Measurements from ENCODE around the gene LRWD1.
"Not testable (repeated sequence)": the region's sequence is repeated elsewhere in the genome, so short reads cannot be mapped to it uniquely, and the experiment has no call there.

LRWD1 gene

DNA sequence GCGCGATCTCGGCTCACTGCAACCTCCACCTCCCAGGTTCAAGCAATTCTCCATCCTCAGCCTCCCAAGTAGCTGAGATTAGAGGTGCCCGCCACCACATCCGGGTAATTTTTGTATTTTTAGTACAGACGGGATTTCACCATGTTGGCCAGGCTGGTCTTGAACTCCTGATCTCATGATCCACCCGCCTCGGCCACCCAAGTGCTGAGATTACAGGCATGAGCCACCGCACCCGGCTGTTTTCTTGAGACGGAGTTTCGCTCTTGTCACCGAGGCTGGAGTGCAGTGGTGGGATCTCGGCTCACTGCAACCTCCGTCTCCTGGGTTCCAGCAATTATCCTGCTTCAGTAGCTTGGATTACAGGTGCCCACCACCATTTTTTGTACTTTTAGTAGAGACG is 33.5 kb downstream of the LRWD1 start:
- not testable (repeated sequence) for DNase-seq

DNA sequence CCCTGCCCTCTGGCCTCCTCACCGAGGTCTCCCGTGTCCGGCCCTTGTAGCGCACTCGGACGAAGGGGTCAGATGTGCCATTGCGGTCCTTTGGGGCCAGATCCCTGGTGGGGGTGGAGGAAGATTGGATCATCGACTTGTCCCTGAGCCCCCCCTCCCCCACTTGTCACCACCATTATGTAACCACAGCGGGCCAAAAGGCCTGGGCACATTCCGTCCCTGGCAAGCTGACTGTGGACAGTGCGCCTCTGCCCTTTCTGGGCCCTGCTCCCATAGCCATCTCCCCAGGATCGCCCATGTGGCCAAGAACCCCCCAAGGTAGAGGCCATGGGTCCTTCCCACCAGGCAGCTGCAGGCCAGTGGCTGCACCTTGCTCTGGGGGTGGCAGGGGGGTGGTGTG is 38.4 kb downstream of the LRWD1 start:
- DNase-seq: not testable (repeated sequence)

DNA sequence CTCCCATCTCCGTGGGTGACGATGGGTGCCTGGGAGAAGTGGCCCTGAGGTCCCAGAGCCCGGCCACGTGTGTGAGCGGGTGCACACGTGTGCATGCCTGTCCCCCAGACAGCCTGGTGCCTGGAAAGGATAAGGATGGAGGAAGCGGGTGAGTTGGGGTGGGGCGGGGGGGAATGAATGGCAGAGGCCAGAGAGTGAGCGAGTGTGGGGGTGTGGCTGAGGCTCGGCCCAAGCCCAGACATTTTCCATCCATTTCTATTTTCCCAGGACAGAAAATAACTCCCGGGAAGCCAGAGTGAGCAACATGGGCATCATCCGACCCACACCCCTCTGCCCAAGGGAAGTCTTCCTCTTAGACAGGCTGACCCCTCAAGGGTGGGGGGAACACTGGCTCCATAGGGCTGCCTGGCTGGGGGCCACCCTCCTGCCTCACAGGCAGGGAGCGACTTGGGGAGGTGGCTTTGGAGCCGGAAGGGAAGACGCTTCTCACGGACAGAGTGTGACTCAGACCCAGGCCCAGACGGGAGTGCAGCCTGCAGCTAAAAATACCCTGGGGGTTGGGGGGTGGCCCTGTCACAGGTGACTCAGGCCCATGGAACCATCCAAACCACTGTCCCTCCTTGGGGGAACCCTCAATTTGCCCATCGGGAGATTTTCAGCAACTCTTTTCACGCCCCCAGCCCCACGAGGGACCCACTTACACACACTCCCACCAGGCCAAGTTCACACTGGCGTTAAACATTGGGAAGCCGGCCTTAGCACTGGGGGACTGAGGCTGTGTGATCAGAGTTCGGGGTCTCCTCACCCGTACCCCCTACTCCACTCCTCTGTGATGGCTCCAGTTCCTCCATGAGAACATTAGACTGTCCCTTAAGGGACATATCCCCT is 40.8 kb downstream of the LRWD1 start:
- not testable (repeated sequence) for DNase-seq

DNA sequence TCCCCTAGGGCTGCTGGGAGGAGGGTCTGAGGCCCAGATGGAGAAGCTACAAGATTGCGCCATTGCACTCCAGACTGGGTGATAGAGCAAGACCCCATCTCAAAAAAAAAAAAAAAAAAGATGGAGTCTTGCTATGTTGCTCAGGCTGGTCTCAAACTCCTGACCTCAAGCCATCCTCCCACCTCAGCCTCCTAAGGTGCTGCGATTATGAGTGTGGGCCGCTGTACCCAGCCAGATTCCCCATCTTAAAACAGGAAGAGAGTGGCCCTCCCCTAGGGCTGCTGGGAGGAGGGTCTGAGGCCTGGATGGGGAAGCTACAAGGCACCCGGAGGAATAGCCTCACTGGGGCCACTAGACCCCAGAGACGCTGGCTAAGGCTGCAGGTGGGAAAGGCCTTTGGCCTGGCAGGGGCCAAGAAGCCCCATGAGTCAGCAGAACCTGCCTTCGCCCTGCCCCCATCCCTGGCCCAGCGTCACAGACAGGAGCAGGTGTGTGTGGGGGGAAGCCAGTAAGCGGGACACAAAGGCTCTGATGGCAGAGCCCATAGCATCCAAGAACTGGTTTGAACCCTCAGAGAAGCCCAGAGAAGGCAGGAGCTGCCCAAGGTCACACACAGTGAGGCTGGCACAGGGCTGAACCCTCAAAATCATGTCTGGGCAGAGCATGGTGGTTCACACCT is 42.8 kb downstream of the LRWD1 start:
- not testable (repeated sequence) for DNase-seq

DNA sequence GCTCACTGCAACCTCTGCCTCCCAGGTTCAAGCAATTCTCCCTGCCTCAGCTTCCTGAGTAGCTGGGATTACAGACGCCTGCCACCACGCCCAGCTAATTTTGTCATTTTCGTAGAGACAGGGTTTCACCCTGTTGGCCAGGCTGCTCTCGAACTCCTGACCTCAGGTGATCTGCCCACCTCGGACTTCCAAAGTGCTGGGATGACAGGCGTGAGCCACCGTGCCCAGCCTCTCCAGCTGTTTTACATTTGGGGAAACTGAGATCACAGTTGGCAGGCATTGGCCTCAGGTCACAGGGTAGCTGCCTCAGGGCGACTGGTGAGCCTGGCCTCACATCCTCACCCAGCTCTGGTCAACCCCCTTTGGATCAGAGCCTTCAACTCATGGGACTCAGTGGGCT is 45.8 kb downstream of the LRWD1 start:
- not testable (repeated sequence) for DNase-seq

DNA sequence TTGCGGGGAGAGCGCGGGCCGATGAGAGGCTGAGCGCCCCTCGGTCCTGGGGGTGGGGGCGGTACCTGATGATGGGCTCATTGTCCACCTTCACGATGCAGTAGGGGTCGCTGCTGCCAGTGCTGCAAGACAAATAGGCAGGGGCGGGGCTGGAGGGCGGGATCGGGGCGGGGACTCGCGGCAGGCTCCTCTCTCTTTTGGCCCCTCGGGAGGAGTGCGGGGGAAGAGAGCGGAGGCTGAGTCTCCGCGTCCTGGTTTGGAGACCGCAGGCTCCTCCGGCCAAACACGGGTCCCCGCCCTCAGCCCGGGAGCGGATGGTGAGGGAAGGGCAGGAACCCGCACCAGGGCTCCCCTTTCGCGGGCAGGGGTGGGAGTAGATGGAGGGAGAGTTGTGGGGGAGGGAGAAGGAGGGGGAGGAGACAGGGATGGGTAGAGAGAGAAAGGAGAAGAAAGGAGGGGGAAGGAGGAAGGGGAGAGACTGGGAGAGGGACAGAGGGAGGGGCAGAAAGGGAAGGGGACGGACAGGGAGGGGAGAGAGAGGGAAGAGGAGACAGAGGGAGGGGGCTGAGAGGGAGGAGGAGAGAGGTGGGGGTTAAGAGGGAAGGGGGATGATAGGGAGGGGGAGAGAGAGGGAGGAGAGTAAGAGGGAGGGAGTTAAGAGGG is 47.2 kb downstream of the LRWD1 start:
- DNase-seq: not testable (repeated sequence)

DNA sequence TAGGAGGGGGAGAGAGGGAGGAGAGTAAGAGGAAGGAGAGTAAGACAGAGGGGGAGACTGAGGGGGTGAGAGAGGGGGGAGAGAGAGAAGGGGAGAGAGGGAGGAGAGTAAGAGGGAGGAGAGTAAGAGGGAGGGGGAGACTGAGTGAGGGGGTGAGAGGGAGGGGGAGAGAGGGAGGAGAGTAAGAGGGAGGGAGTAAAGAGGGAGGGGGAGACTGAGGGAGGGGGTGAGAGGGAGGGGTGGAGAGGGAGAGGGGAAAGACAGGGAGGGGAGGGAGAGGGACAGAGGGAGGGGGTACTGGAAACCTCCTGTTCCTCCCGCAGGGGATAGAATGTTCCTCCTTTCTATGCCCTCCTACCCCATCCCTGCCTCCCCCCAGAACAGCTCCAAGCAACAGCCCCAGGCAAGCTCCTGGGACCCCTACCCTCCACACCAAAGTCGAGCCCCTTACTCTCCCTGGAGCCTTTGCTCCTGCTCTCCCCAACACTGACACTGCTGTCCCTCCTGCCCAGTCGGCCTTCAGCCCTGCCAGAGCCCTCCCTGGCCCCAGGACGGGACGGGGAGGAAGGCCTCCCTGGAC is 47.9 kb downstream of the LRWD1 start:
- DNase-seq: not testable (repeated sequence)

DNA sequence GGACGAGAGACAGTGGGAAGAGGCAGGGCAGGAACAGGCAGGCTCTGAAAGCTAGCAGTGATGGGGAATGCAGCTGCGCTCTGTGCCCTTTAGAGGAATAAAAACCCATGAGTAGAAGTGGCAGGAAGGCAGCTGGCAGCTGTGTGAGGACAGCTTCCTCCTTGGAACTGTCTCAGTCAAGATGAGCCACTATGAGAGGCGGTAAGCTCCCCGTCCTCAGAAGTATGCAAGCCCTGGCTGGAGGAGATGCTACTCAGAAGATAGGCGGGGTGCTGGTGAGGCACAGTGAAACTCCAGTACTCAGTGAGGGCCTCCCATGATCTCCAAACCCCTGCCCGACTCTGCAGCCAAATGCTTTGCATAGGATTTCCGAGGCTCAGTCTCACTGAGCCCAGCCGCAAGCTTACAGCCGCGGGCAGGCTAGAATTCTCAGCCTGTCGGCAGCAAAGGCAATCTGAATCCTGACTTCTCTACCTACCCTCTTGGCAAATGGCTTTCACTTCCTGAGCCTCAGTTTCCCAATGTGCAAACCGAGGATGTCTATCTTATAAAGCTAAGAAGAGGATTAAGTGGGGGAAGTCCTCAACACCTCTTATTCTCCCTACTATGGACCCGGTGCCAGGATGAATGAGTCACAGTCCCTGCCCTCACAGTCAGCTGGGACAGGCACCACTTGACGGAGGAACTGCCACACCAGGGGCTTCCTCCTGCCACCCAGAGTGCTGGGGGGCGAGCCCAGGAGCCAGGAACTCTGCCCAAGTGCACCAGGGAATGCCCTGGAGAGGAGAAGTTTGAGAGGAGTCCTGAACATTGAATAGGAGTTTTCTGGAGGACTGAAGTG is 50.3 kb downstream of the LRWD1 start:
- DNase-seq: not testable (repeated sequence)

DNA sequence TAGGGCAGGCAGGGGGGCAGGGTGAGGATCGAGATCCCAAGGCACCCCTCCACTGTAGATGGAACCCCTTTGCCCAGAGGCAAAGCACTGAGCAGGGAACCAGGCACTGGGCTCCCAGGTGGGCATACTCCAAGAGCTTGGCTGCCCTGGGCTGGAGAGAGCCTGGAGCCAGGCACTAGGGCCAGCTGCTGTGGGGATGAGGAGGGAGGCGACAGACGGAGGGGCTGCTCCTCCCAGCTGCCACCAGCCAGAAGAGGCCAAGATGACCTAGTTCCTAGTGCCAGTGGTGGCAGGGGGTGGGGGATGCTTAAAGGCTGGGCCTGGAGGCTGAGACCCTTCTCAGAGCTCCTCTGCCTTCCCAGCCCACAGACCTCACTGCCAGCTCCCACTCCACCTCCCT is 51.1 kb downstream of the LRWD1 start:
- DNase-seq: not testable (repeated sequence)

DNA sequence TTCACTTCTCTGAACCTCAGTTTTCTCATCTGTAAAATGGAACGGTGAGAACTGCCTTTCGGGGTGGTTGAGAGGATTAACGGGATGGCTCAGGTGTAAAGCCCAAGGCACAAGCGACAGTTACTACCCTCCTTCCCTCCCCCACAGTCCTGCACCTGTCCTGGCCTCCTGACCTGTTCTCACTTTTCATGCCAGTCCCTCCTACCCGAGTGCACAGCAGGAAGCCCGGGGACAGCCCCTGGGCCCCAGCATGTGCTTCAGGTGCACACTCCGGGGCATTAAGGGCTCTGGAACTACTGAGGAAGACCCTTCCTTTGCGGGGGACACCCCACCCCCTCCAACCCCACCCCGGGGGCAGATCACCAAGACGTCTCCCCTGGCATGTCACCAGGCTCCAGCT is 52.2 kb downstream of the LRWD1 start:
- DNase-seq: not testable (repeated sequence)

DNA sequence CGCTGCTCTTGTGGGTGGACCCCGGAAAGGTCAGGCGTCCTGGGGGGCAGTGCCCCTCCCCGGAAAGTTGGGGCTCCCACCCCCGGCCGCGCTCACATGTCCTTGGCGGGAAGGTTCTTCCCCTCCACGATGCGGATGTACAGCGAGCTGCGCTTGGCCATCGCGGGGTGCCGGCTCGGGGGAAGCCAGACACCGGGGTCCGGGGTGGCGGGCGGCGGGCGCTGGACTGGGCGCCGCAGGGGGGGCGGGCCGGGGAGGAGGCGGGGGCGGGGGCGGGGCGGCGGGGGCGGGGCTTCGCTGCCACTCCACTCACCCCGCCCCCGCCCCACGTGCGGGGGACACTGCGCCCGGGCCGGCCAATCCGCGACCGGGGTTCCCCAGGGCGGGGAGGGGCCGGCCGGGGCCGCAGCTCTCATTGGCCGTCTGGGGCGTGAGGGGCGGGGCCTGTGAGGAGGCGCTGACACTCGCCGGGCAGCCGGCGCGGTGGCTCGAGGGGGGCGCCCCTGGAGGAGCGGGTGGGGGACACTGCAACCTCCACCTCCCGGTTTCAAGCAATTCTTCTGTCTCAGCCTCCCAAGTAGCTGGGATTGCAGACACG is 52.9 kb downstream of the LRWD1 start, which contains the start of gene RASA4B:
RASA4B (minus strand) TSS at position 228 of the 598 bp plus-strand sequence; CDS start at position 161, 67 bp downstream.
- not testable (repeated sequence) for DNase-seq

DNA sequence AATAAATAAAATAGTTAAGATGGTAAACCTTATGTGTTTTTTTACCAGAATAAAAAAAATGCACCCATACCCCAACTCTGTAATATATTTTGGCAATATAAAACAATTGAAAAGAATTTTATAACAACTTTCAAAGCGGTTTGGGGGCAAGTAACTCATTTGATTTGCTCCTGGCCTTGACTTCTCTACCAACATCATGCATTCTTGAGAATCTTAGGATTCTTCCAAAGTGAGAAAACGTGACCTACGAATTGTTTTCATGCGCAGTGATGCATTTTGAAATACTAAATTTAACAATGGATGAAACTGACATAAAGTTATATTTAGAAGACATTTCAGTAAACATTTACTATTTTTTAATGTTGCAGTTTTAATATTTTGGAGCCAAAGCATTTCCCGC is 56.0 kb downstream of the LRWD1 start:
- not testable (repeated sequence) for DNase-seq

All from activated effector memory CD4-positive, alpha-beta T cell treated with Interleukin-2 at 50 U/mL for 16 hours (primary cell).